Peyer's patch (tissue), 4 donors: ENCODE results near the gene SLC39A11.

Experiments
- CTCF ChIP-seq, 6 experiments: fragments of 450-650 bp in 4 of 6; fragments of 200-600 bp in 2 of 6; sonication (generic) in 1 of 6; IDR thresholded peaks; one replicate each; pipeline ENCODE4 v1.5.1; 2017 to 2019; ENCODE audit warnings: antibody characterized with exemption in 6 of 6, mild to moderate bottlenecking in 3 of 6, moderate library complexity in 1 of 6
- POLR2A ChIP-seq, 2 donors: fragments of 450-650 bp; IDR thresholded peaks; one replicate each; pipeline ENCODE4 v1.5.1; 2017; ENCODE audit warnings: antibody characterized with exemption in 2 of 2, mild to moderate bottlenecking in 2 of 2, moderate library complexity in 2 of 2

- TF ChIP-seq CTCF (IDR thresholded peaks at IDR 0.05) (no peak), POLR2A (IDR thresholded peaks at IDR 0.05) (no peak)
These were observed 376.4 kb downstream of the SLC39A11 start for GRCh38 chr17:72715906-72716572.
